ENCODE measurements around the gene TNFRSF13B.

DNA sequence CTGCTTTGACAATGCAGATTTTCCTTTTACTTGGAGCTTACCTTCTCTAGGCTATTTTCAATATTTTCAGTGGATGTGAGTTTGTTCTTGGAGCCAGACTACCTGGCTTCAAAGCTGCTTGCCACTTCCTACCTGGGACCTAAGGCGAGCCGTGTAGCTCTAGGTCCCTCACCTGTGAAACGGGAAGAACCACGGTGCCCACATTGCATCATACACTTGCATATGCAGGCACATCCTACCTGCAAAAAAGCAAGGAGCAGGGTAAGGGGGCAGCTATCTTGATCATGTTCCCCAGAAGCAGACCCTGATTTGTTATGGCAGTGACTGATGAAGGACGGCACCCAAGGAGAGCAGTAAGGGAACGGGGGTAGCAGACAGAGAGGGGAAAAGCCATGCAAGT lies 43.3 kb upstream of the TNFRSF13B start:
- TF ChIP-seq, protein P1, sequence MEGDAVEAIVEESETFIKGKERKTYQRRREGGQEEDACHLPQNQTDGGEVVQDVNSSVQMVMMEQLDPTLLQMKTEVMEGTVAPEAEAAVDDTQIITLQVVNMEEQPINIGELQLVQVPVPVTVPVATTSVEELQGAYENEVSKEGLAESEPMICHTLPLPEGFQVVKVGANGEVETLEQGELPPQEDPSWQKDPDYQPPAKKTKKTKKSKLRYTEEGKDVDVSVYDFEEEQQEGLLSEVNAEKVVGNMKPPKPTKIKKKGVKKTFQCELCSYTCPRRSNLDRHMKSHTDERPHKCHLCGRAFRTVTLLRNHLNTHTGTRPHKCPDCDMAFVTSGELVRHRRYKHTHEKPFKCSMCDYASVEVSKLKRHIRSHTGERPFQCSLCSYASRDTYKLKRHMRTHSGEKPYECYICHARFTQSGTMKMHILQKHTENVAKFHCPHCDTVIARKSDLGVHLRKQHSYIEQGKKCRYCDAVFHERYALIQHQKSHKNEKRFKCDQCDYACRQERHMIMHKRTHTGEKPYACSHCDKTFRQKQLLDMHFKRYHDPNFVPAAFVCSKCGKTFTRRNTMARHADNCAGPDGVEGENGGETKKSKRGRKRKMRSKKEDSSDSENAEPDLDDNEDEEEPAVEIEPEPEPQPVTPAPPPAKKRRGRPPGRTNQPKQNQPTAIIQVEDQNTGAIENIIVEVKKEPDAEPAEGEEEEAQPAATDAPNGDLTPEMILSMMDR (IDR thresholded peaks at IDR 0.05), result no peak
- no peak for TF ChIP-seq ZFX (IDR thresholded peaks at IDR 0.05; ENCODE audit: borderline replicate concordance)

Data from 22Rv1 (cell line).